NT2/D1 (cell line): ENCODE results near the gene NSF.
"Not testable (repeated sequence)": the region's sequence is repeated elsewhere in the genome, so short reads cannot be mapped to it uniquely, and the experiment has no call there.

ENCODE experiments used
- SUZ12 ChIP-seq: IDR thresholded peaks from 2 replicates; pipeline ENCODE4 v1.6.1; 2011; ENCODE audit not compliant: insufficient read length, insufficient read depth; ENCODE audit errors: extremely low read depth
- YY1 ChIP-seq: IDR thresholded peaks from 2 replicates; pipeline ENCODE4 v1.6.1; 2011; ENCODE audit not compliant: insufficient read length, insufficient read depth

- TF ChIP-seq YY1, SUZ12: not testable (repeated sequence)
Measured at GRCh38 chr17:46627452-46627851, 37.0 kb downstream of the NSF start.
